WTC11 (cell line): ENCODE data around the gene FBN3. TPM values are rescaled to one million over a fixed set of nuclear protein-coding genes. Genes with fewer than 3 reads are reported as not detected.

Experiments
- ATAC-seq: fragments of 200-7000 bp; cut with Tn5 transposase; 2 replicates; pipeline ENCODE4 v1.10.0; 2021; ENCODE audit warnings: mild to moderate bottlenecking, moderate library complexity
- CTCF ChIA-PET: fragments of 300-600 bp; sonication (Branson Sonifier 250); formaldehyde crosslinking; loops from one replicate; lab custom pipeline; 2021; ENCODE audit warnings: antibody characterized with exemption; lab: Charles Lee
- POLR2A ChIA-PET: fragments of 350-600 bp; sonication (Branson Sonifier 250); formaldehyde crosslinking; loops from one replicate; lab custom pipeline; 2021; ENCODE audit warnings: antibody characterized with exemption; lab: Charles Lee
- DNase-seq: peaks from one replicate; pipeline ENCODE4 v3.0.0; 2021; ENCODE audit warnings: low spot score
- H3K27ac Mint-ChIP-seq: 2 replicates; pipeline ENCODE4 v1.8.0; 2021; ENCODE audit warnings: mixed read lengths
- H3K27me3 Mint-ChIP-seq: 2 replicates; pipeline ENCODE4 v1.8.0; 2021; ENCODE audit warnings: low read depth, mild to moderate bottlenecking, moderate library complexity, mixed read lengths
- H3K36me3 Mint-ChIP-seq: 2 replicates; pipeline ENCODE4 v1.8.0; 2021; ENCODE audit warnings: mixed read lengths
- H3K4me1 Mint-ChIP-seq: 2 replicates; pipeline ENCODE4 v1.8.0; 2022; ENCODE audit warnings: mixed read lengths
- H3K4me3 Mint-ChIP-seq: 2 replicates; pipeline ENCODE4 v1.8.0; 2021; ENCODE audit warnings: mild to moderate bottlenecking, moderate library complexity, mixed read lengths
- H3K9me3 Mint-ChIP-seq: 2 replicates; pipeline ENCODE4 v1.8.0; 2021; ENCODE audit warnings: mixed read lengths
- AFF4 ChIP-seq: sonication (generic); formaldehyde crosslinking; IDR thresholded peaks from 2 replicates; pipeline ENCODE4 v1.8.1; 2023; ENCODE audit warnings: mild to moderate bottlenecking, missing genetic modification reagents, borderline replicate concordance
- ATF2 ChIP-seq: sonication (generic); formaldehyde crosslinking; IDR thresholded peaks from 2 replicates; pipeline ENCODE4 v1.8.1; 2022; ENCODE audit warnings: low read depth, missing genetic modification reagents, borderline replicate concordance
- IRF1 ChIP-seq: sonication (generic); formaldehyde crosslinking; IDR thresholded peaks from 2 replicates; pipeline ENCODE4 v1.8.0; 2023; ENCODE audit warnings: missing genetic modification reagents
- IRF2 ChIP-seq: sonication (generic); formaldehyde crosslinking; IDR thresholded peaks from 2 replicates; pipeline ENCODE4 v1.8.0; 2022; ENCODE audit warnings: low read depth, missing genetic modification reagents, borderline replicate concordance
- PRDM15 ChIP-seq: sonication (generic); formaldehyde crosslinking; IDR thresholded peaks from 2 replicates; pipeline ENCODE4 v1.8.0; 2022; ENCODE audit warnings: missing genetic modification reagents
- SMAD4 ChIP-seq: sonication (generic); formaldehyde crosslinking; IDR thresholded peaks from 2 replicates; pipeline ENCODE4 v1.8.0; 2022; ENCODE audit warnings: mild to moderate bottlenecking, missing genetic modification reagents
- TCF7 ChIP-seq: sonication (generic); formaldehyde crosslinking; IDR thresholded peaks from 2 replicates; pipeline ENCODE4 v1.8.0; 2022; ENCODE audit warnings: mild to moderate bottlenecking, low read depth, missing genetic modification reagents, moderate library complexity
- TEAD4 ChIP-seq: sonication (generic); formaldehyde crosslinking; IDR thresholded peaks from 2 replicates; pipeline ENCODE4 v1.8.0; 2022; ENCODE audit warnings: mild to moderate bottlenecking, missing genetic modification reagents
- TP53 ChIP-seq: sonication (generic); formaldehyde crosslinking; IDR thresholded peaks from 2 replicates; pipeline ENCODE4 v1.8.1; 2023; ENCODE audit warnings: mild to moderate bottlenecking, missing genetic modification reagents
- USF2 ChIP-seq: sonication (generic); formaldehyde crosslinking; IDR thresholded peaks from 2 replicates; pipeline ENCODE4 v1.8.1; 2023; ENCODE audit warnings: mild to moderate bottlenecking, missing genetic modification reagents, moderate library complexity
- ZNF138 ChIP-seq: sonication (generic); formaldehyde crosslinking; conservative IDR thresholded peaks from 2 replicates; pipeline ENCODE4 v1.8.1; 2022; ENCODE audit warnings: mild to moderate bottlenecking, moderate library complexity, missing genetic modification reagents
- ZNF425 ChIP-seq: fragments of 250-450 bp; sonication (Bioruptor Pico); conservative IDR thresholded peaks from 2 replicates; pipeline ENCODE4 v1.9.0; 2021; ENCODE audit warnings: mild to moderate bottlenecking
- total RNA-seq: library from RNA; stranded (reverse); gene quantifications from 3 replicates; pipeline ENCODE4 v1.2.3, GENCODE V29; 2021

Gene FBN3
- total RNA-seq, 1 experiment from 2014 or later = 54.8 TPM

- TF ChIP-seq TP53 (no peak), TEAD4 (no peak), IRF2 (CRISPR knock-in tag) (no peak), IRF1 (no peak)
These were observed 22.1 kb downstream of the FBN3 start (continued) for GRCh38 chr19:8127311-8127710.

- H3K4me3 Mint-ChIP-seq = no peak overlapping the region
- ChIA-PET CTCF (interaction anchor here (1.2 kb wide), 1 partner anchor 22 kb away, joined by 4 read pairs; no protein-coding TSS in a partner anchor), POLR2A (no interaction called here)
- peaks cover 31% of the 10 kb centered on the region for H3K36me3 Mint-ChIP-seq
- no peaks in the 10 kb centered on the region for H3K9me3 Mint-ChIP-seq
- DNase-seq (no peak), ATAC-seq (no peak)
- no peaks in the 10 kb centered on the region for H3K27me3 Mint-ChIP-seq
- TF ChIP-seq USF2 (CRISPR knock-in tag) (no peak), SMAD4 (CRISPR knock-in tag) (no peak), PRDM15 (CRISPR knock-in tag) (no peak), ZNF138 (CRISPR knock-in tag) (no peak), TCF7 (no peak), ATF2 (CRISPR knock-in tag) (no peak), ZNF425 (CRISPR knock-in tag) (no peak), AFF4 (no peak)
- no peak overlapping the region for H3K27ac Mint-ChIP-seq
- H3K4me1 Mint-ChIP-seq = no peaks in the 10 kb centered on the region; the same call in 1 of the 2 replicates
These were observed 22.9 kb downstream of the FBN3 start for GRCh38 chr19:8126511-8126910.
